ENCODE data around the gene ZNF853.
A peak's percentile ranks its signal among the peaks of the same experiment; 100 is the strongest.
"Not testable (repeated sequence)": the region's sequence is repeated elsewhere in the genome, so short reads cannot be mapped to it uniquely, and the experiment has no call there.

Gene ZNF853

GRCh38 chr7:6614953-6615722 lies at the start of gene ZNF853:
Gene ZNF853, plus strand, starts transcription at chr7:6615610. Its CDS starts 565 bp downstream, at chr7:6616175.
- H3K36me3 Mint-ChIP-seq, result peaks cover 5% of the 10 kb centered on the region
- no peak for DNase-seq (ENCODE audit: low spot score in 2 of 2)
- H3K4me1 Mint-ChIP-seq, result peaks cover 27% of the 10 kb centered on the region
- H3K27ac Mint-ChIP-seq, result peak within 1 kb of the TSS; percentile 74
- peak within 1 kb of the TSS; percentile 71 for H3K4me3 Mint-ChIP-seq
- H3K9me3 Mint-ChIP-seq, result no peaks in the 10 kb centered on the region
- peak; percentile 52 for ATAC-seq

- Mint-ChIP-seq H3K9me3 (no peaks in the 10 kb centered on the region), H3K36me3 (no peaks in the 10 kb centered on the region), H3K4me1 (no peaks in the 10 kb centered on the region), H3K27ac (peak overlapping the region; percentile 54), H3K4me3 (no peak overlapping the region)
- DNase-seq (ENCODE audit: low spot score in 2 of 2) (no peak), ATAC-seq (no peak)
Observed at GRCh38 chr7:6565655-6566054, 49.8 kb upstream of the ZNF853 start.

GRCh38 chr7:6567886-6568285 lies 47.5 kb upstream of the ZNF853 start:
- Mint-ChIP-seq H3K4me1 (no peaks in the 10 kb centered on the region), H3K36me3 (no peaks in the 10 kb centered on the region), H3K4me3 (no peak overlapping the region), H3K9me3 (no peaks in the 10 kb centered on the region), H3K27ac (no peak overlapping the region)
- DNase-seq (ENCODE audit: low spot score in 2 of 2) (no peak), ATAC-seq (no peak)

DNA sequence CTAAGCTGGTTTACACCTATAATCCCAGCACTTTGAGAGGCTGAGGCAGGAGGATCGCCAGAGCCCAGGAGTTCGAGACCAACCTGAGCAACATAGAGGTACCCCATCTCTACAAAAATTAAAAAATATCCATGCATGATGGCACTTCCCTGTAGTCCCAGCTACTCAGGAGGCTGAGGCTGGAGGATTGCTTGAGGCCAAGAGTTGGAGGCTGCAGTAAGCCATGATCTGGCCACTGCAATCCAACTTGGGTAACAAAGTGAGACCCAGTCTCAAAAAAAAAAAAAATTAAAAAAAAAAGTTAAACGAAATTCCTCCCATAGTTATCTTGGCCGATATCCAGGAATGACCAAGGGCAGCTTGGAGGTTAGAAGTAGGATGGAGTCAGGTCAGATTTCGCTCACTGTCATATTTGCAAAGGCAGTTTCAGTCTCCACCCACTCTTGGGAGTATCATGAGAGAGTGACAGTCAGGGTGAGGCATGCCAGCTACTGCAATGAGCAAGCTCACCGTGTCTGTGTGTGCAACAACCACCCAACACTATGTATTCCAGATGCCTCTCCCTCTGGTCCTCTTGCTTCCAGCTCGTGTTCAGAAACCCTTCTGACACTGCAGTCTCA lies 44.1 kb upstream of the ZNF853 start:
- Mint-ChIP-seq H3K9me3 (no peaks in the 10 kb centered on the region), H3K27ac (no peak overlapping the region), H3K36me3 (no peaks in the 10 kb centered on the region), H3K4me1 (no peaks in the 10 kb centered on the region), H3K4me3 (no peak overlapping the region)
- ATAC-seq, result peak; percentile 93
- no peak for DNase-seq (ENCODE audit: low spot score in 2 of 2)

GRCh38 chr7:6575281-6576023 lies 40.0 kb upstream of the ZNF853 start:
- ATAC-seq (no peak), DNase-seq (ENCODE audit: low spot score in 2 of 2) (no peak)
- Mint-ChIP-seq H3K4me3 (no peak overlapping the region), H3K27ac (no peak overlapping the region), H3K4me1 (peaks cover 14% of the 10 kb centered on the region), H3K9me3 (no peaks in the 10 kb centered on the region), H3K36me3 (peaks cover 13% of the 10 kb centered on the region)

GRCh38 chr7:6576024-6576866 lies 39.2 kb upstream of the ZNF853 start:
- no peak for ATAC-seq
- Mint-ChIP-seq H3K27ac (no peak overlapping the region), H3K4me1 (peaks cover 19% of the 10 kb centered on the region), H3K9me3 (no peaks in the 10 kb centered on the region), H3K4me3 (peak overlapping the region; percentile 82), H3K36me3 (peaks cover 21% of the 10 kb centered on the region)
- no peak for DNase-seq (ENCODE audit: low spot score in 2 of 2)

- H3K9me3 Mint-ChIP-seq; ATAC-seq; H3K27ac Mint-ChIP-seq; DNase-seq (ENCODE audit: low spot score in 2 of 2): not testable (repeated sequence)
- Mint-ChIP-seq H3K4me1 (peaks cover 23% of the 10 kb centered on the region), H3K36me3 (peaks cover 28% of the 10 kb centered on the region), H3K4me3 (peak overlapping the region; percentile 82)
Observed at GRCh38 chr7:6576867-6577368, 38.5 kb upstream of the ZNF853 start.

DNA sequence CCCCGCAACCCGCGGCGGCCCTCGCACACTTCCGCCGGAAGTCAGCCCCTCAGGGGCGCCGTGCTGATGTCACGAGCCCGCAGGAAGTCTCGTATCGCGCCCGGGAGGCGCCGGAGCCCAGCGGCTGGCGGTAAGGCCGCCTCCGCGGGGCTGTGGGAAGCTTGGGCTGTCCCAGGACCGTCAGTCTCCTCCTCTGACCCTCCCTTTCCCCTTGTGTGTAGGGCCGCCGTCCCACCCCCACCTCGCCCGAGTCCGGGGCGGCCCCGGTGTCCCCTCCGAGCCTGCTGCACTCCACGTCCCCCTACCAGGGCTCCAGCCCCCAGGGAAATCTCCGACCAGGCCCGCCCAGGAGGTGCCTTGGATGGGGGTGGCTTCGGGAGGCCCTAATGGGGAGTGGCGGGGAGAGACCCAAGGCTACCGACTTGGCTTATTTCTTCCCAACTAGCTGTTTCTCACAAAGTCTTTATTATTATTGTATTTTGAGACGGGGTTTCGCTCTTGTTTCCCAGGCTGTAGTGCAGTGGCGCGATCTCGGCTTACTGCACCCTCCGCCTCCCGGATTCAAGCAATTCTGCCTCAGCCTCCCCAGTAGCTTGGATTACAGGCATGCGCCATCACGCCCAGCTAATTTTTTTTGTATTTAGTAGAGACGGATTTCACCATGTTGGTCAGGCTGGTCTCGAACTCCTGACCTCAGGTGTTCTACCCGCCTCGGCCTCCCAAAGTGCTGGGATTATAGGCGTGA lies 37.9 kb upstream of the ZNF853 start, which contains the start of gene ZDHHC4:
Gene ZDHHC4 (plus strand): TSS at position 86 of the 745 bp plus-strand sequence. CDS start 3,108 bp downstream, outside the sequence.
- H3K36me3 Mint-ChIP-seq, result peaks cover 34% of the 10 kb centered on the region
- ATAC-seq, result peak; percentile 98

GRCh38 chr7:6578114-6579084 lies 37.0 kb upstream of the ZNF853 start:
- peaks cover 23% of the 10 kb centered on the region for H3K4me1 Mint-ChIP-seq
- H3K9me3 Mint-ChIP-seq, result no peaks in the 10 kb centered on the region
- peaks cover 43% of the 10 kb centered on the region for H3K36me3 Mint-ChIP-seq
- peak overlapping the region; percentile 96 for H3K27ac Mint-ChIP-seq
- ATAC-seq (no peak), DNase-seq (ENCODE audit: low spot score in 2 of 2) (no peak)
- peak overlapping the region; percentile 82 for H3K4me3 Mint-ChIP-seq

More for the DNA sequence above, 37.9 kb upstream of the ZNF853 start, which contains the start of gene ZDHHC4:
- H3K4me1 Mint-ChIP-seq, result peaks cover 23% of the 10 kb centered on the region
- DNase-seq (ENCODE audit: low spot score in 2 of 2), result peak; percentile 82 to 93
- peak within 1 kb of the TSS; percentile 96 for H3K27ac Mint-ChIP-seq
- H3K4me3 Mint-ChIP-seq, result peak within 1 kb of the TSS; percentile 82
- no peaks in the 10 kb centered on the region for H3K9me3 Mint-ChIP-seq

GRCh38 chr7:6579446-6579845 lies 36.0 kb upstream of the ZNF853 start:
- ATAC-seq (no peak), DNase-seq (ENCODE audit: low spot score in 2 of 2) (no peak)
- Mint-ChIP-seq H3K4me3 (peak overlapping the region; percentile 82), H3K27ac (peak overlapping the region; percentile 96), H3K4me1 (peaks cover 23% of the 10 kb centered on the region), H3K9me3 (no peaks in the 10 kb centered on the region), H3K36me3 (peaks cover 53% of the 10 kb centered on the region)

- H3K27ac Mint-ChIP-seq; H3K9me3 Mint-ChIP-seq; H3K4me3 Mint-ChIP-seq; ATAC-seq; DNase-seq (ENCODE audit: low spot score in 2 of 2): not testable (repeated sequence)
- peaks cover 87% of the 10 kb centered on the region for H3K36me3 Mint-ChIP-seq
- H3K4me1 Mint-ChIP-seq, result peaks cover 25% of the 10 kb centered on the region
Observed at GRCh38 chr7:6585746-6586432, 29.5 kb upstream of the ZNF853 start.

DNA sequence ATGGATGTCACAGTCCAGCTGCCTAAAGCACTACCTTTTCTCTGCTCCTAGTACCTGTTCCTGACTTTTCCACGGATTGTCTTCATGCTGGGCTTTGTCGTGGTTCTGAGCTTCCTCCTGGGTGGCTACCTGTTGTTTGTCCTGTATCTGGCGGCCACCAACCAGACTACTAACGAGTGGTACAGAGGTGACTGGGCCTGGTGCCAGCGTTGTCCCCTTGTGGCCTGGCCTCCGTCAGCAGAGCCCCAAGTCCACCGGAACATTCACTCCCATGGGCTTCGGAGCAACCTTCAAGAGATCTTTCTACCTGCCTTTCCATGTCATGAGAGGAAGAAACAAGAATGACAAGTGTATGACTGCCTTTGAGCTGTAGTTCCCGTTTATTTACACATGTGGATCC lies 26.8 kb upstream of the ZNF853 start:
- Mint-ChIP-seq H3K27ac (no peak overlapping the region), H3K9me3 (no peaks in the 10 kb centered on the region), H3K4me3 (peak overlapping the region; percentile 91), H3K4me1 (peaks cover 20% of the 10 kb centered on the region), H3K36me3 (peaks cover 87% of the 10 kb centered on the region)
- DNase-seq (ENCODE audit: low spot score in 2 of 2), result no peak
- ATAC-seq, result no peak

Measured in stimulated activated effector memory CD8-positive, alpha-beta T cell treated with anti-CD3 and anti-CD28 coated beads, Interleukin-12 subunit alpha, Interleukin-12 subunit beta, amount 100 ng/mL, for 72 hours (primary cell).